CD4-positive, alpha-beta T cell (primary cell): ENCODE results near the gene TMEM164. TPM values are rescaled to one million over a fixed set of nuclear protein-coding genes. Genes with fewer than 3 reads are reported as not detected.

ENCODE experiments used
- ATAC-seq: fragments of 200-7000 bp; cut with Tn5 transposase; one replicate; pipeline ENCODE4 v1.10.0; 2022; ENCODE audit warnings: mild to moderate bottlenecking; ENCODE audit not compliant: poor library complexity
- CTCF ChIA-PET: fragments of 350-600 bp; sonication (Branson Sonifier 250); formaldehyde crosslinking; loops from one replicate; lab custom pipeline; 2021; ENCODE audit warnings: antibody characterized with exemption, inconsistent platforms; lab: Charles Lee
- POLR2A ChIA-PET: fragments of 350-600 bp; sonication (Branson Sonifier 250); formaldehyde crosslinking; loops from one replicate; lab custom pipeline; 2021; ENCODE audit warnings: antibody characterized with exemption, inconsistent platforms; lab: Charles Lee
- DNase-seq, 14 experiments: peaks; one replicate each; pipeline ENCODE4 v3.0.0-alpha.2; 2013 to 2020; ENCODE audit warnings: mixed read lengths in 2 of 14
- H3K27ac ChIP-seq, 2 donors: one replicate each; pipeline versions ENCODE4 v1.5.1 to v1.7.0; 2013; ENCODE audit warnings: low read length in 2 of 2, low read depth in 1 of 2, mild to moderate bottlenecking in 1 of 2
- H3K27me3 ChIP-seq, 2 experiments: 1 replicate in 1 of 2; 2 replicates in 1 of 2; pipeline versions ENCODE4 v1.6.1 to v1.7.0; 2013; ENCODE audit warnings: low read length in 2 of 2, control low read depth in 1 of 2, mild to moderate bottlenecking in 1 of 2, moderate library complexity in 1 of 2; ENCODE audit not compliant: insufficient read depth in 2 of 2, control insufficient read depth in 1 of 2
- H3K36me3 ChIP-seq: one replicate; pipeline ENCODE4 v1.6.1; 2013; ENCODE audit warnings: low read length, control low read depth; ENCODE audit not compliant: insufficient read depth
- H3K4me1 ChIP-seq: one replicate; pipeline ENCODE4 v1.6.1; 2013; ENCODE audit warnings: low read length, control low read depth; ENCODE audit not compliant: insufficient read depth
- H3K4me3 ChIP-seq: one replicate; pipeline ENCODE4 v1.5.1; 2013; ENCODE audit warnings: mild to moderate bottlenecking, low read length, moderate library complexity
- H3K9me3 ChIP-seq, 2 experiments: 1 replicate in 1 of 2; 2 replicates in 1 of 2; pipeline versions ENCODE4 v1.6.1 to v1.7.0; 2013; ENCODE audit warnings: low read length in 2 of 2, mild to moderate bottlenecking in 2 of 2, control low read depth in 1 of 2, moderate library complexity in 1 of 2; ENCODE audit not compliant: control insufficient read depth in 1 of 2, insufficient read depth in 1 of 2
- H3K27ac Mint-ChIP-seq: one replicate; pipeline ENCODE4 v1.8.0; 2020; ENCODE audit warnings: mixed read lengths
- H3K27me3 Mint-ChIP-seq: one replicate; pipeline ENCODE4 v1.8.0; 2021; ENCODE audit warnings: mixed read lengths
- H3K36me3 Mint-ChIP-seq: one replicate; pipeline ENCODE4 v1.8.0; 2021; ENCODE audit warnings: low read depth, mixed read lengths
- H3K4me1 Mint-ChIP-seq: one replicate; pipeline ENCODE4 v1.8.0; 2021; ENCODE audit warnings: low read depth, mixed read lengths
- H3K4me3 Mint-ChIP-seq: one replicate; pipeline ENCODE4 v1.8.0; 2020; ENCODE audit warnings: mild to moderate bottlenecking, mixed read lengths
- H3K9me3 Mint-ChIP-seq: one replicate; pipeline ENCODE4 v1.8.0; 2020; ENCODE audit warnings: mixed read lengths
- CTCF ChIP-seq: fragments of 200-600 bp; IDR thresholded peaks from one replicate; pipeline ENCODE4 v1.8.0; 2022; ENCODE audit warnings: antibody characterized with exemption, mild to moderate bottlenecking
- intact Hi-C, 2 experiments: fragments of 100-400 bp; cut with DNase I in 1 of 2; cut with micrococcal nuclease in 1 of 2; formaldehyde crosslinking; loops; one replicate each; pipeline versions ENCODE4 v1.15.1 to v1.9.0; 2023 to 2025; cut with DNase I, micrococcal nuclease
- total RNA-seq, 174 experiments: library from RNA in 2 of 174; stranded (reverse) in 2 of 174; gene quantifications; one replicate each; pipeline ENCODE4 v1.2.3 and lab custom pipeline; 2021 to 2026

TMEM164 gene
- total RNA-seq, 2 experiments from 2014 or later = 11.1 to 13.4 TPM

GRCh38 chrX:110008011-110008635, 5.2 kb downstream of the TMEM164 start:
- no peak overlapping the region for H3K27ac ChIP-seq
- no peak for DNase-seq
- H3K4me3 ChIP-seq = no peak overlapping the region
- no peak overlapping the region for H3K27ac Mint-ChIP-seq
- intact Hi-C loops = no loop called here
- H3K36me3 Mint-ChIP-seq = peaks cover 38% of the 10 kb centered on the region
- ATAC-seq = no peak
- POLR2A ChIA-PET = no interaction called here
- H3K27me3 ChIP-seq = no peaks in the 10 kb centered on the region
- H3K4me1 ChIP-seq = peaks cover 21% of the 10 kb centered on the region
- no peaks in the 10 kb centered on the region for H3K27me3 Mint-ChIP-seq
- no peaks in the 10 kb centered on the region for H3K9me3 ChIP-seq
- H3K4me1 Mint-ChIP-seq = peaks cover 55% of the 10 kb centered on the region
- H3K4me3 Mint-ChIP-seq = no peak overlapping the region
- TF ChIP-seq CTCF = no peak
- no peaks in the 10 kb centered on the region for H3K9me3 Mint-ChIP-seq
- peaks cover 10% of the 10 kb centered on the region for H3K36me3 ChIP-seq
- CTCF ChIA-PET = no interaction called here

- Mint-ChIP-seq H3K36me3 (peaks cover 42% of the 10 kb centered on the region), H3K27me3 (no peaks in the 10 kb centered on the region), H3K4me3 (no peak overlapping the region), H3K27ac (no peak overlapping the region), H3K9me3 (no peaks in the 10 kb centered on the region), H3K4me1 (peaks cover 31% of the 10 kb centered on the region)
- TF ChIP-seq CTCF = no peak
- Histone ChIP-seq H3K27me3 (no peaks in the 10 kb centered on the region), H3K9me3 (no peaks in the 10 kb centered on the region), H3K27ac (no peak overlapping the region), H3K4me3 (no peak overlapping the region), H3K36me3 (peaks cover 11% of the 10 kb centered on the region), H3K4me1 (no peaks in the 10 kb centered on the region)
- intact Hi-C loops = no loop called here
- ChIA-PET POLR2A (no interaction called here), CTCF (no interaction called here)
- ATAC-seq (no peak), DNase-seq (no peak)
Observed at GRCh38 chrX:110012818-110013485, 10.0 kb downstream of the TMEM164 start.

- H3K4me3 Mint-ChIP-seq = no peak overlapping the region
- Histone ChIP-seq H3K27me3 (no peaks in the 10 kb centered on the region), H3K27ac (no peak overlapping the region), H3K9me3 (no peaks in the 10 kb centered on the region), H3K4me1 (no peaks in the 10 kb centered on the region), H3K4me3 (no peak overlapping the region), H3K36me3 (peaks cover 9% of the 10 kb centered on the region)
- ChIA-PET POLR2A (no interaction called here), CTCF (no interaction called here)
- TF ChIP-seq CTCF = no peak
- no peak for ATAC-seq
- H3K4me1 Mint-ChIP-seq = peaks cover 29% of the 10 kb centered on the region
- H3K9me3 Mint-ChIP-seq = no peaks in the 10 kb centered on the region
- intact Hi-C loops = no loop called here
- H3K27ac Mint-ChIP-seq = no peak overlapping the region
- H3K36me3 Mint-ChIP-seq = peaks cover 42% of the 10 kb centered on the region
- no peak for DNase-seq
- H3K27me3 Mint-ChIP-seq = no peaks in the 10 kb centered on the region
Observed at GRCh38 chrX:110013968-110014367, 11.1 kb downstream of the TMEM164 start.
